ENCODE results near the gene ARHGAP26. TPM values are rescaled to one million over a fixed set of nuclear protein-coding genes. Genes with fewer than 3 reads are reported as not detected.
"Not testable (repeated sequence)": the region's sequence is repeated elsewhere in the genome, so short reads cannot be mapped to it uniquely, and the experiment has no call there.

The ARHGAP26 gene
- total RNA-seq, 4 donors from 2014 or later, result 28.2 to 52.3 (median 37.9) TPM

- no peak for DNase-seq
- H3K4me1 ChIP-seq, result peaks cover 0 to 8% of the 10 kb centered on the region in 2 donors
These were observed 177.2 kb downstream of the ARHGAP26 start for GRCh38 chr5:142947427-142947709.

GRCh38 chr5:142952229-142952628, 182.1 kb downstream of the ARHGAP26 start:
- Histone ChIP-seq H3K4me3 (replicated peaks in 1 of 3) (no peak overlapping the region), H3K9me3 (no peaks in the 10 kb centered on the region), H3K27me3 (no peaks in the 10 kb centered on the region), H3K27ac (no peak overlapping the region), H3K36me3 (no peaks in the 10 kb centered on the region), H3K4me1 (peaks cover 3 to 16% of the 10 kb centered on the region in 2 donors)
- DNase-seq, result no peak
- intact Hi-C loops (cut with DNase I), result no loop called here
- TF ChIP-seq POLR2A (IDR thresholded peaks at IDR 0.05) (no peak), CTCF (IDR thresholded peaks at IDR 0.05) (no peak)
- WGBS, 2 donors, result 95 to 100% methylated on average over 3 of the region's 3 CpGs

More at GRCh38 chr5:142947427-142947709, 177.2 kb downstream of the ARHGAP26 start:
- H3K27ac ChIP-seq, result no peak overlapping the region
- no peaks in the 10 kb centered on the region for H3K9me3 ChIP-seq
- no peak for TF ChIP-seq POLR2A (IDR thresholded peaks at IDR 0.05)
- no peak for TF ChIP-seq CTCF (IDR thresholded peaks at IDR 0.05)
- no peak overlapping the region for H3K4me3 ChIP-seq (replicated peaks in 1 of 3)
- no peaks in the 10 kb centered on the region for H3K36me3 ChIP-seq
- no peaks in the 10 kb centered on the region for H3K27me3 ChIP-seq
- intact Hi-C loops (cut with DNase I), result no loop called here

- peaks cover 9 to 23% of the 10 kb centered on the region in 2 donors for H3K4me1 ChIP-seq
- H3K9me3 ChIP-seq; H3K4me3 ChIP-seq (replicated peaks in 1 of 3); intact Hi-C loops (cut with DNase I); H3K27me3 ChIP-seq; H3K36me3 ChIP-seq; H3K27ac ChIP-seq; DNase-seq: not testable (repeated sequence)
- 100% methylated on average over 3 of the region's 3 CpGs for WGBS, 2 donors
These were observed 182.7 kb downstream of the ARHGAP26 start for GRCh38 chr5:142952871-142953270.

GRCh38 chr5:142954455-142954854, 184.3 kb downstream of the ARHGAP26 start:
- no peak for TF ChIP-seq POLR2A (IDR thresholded peaks at IDR 0.05)
- TF ChIP-seq CTCF (IDR thresholded peaks at IDR 0.05), result no peak
- no peaks in the 10 kb centered on the region for H3K27me3 ChIP-seq
- no peak overlapping the region for H3K27ac ChIP-seq
- intact Hi-C loops (cut with DNase I), result no loop called here
- DNase-seq, result peak in 1 of 2 donors; percentile 22
- H3K4me3 ChIP-seq (replicated peaks in 1 of 3), result no peak overlapping the region
- peaks cover 9 to 27% of the 10 kb centered on the region in 2 donors for H3K4me1 ChIP-seq
- no peaks in the 10 kb centered on the region for H3K36me3 ChIP-seq
- WGBS, 2 donors, result 78 to 85% methylated on average over 2 of the region's 2 CpGs
- no peaks in the 10 kb centered on the region for H3K9me3 ChIP-seq

- H3K27ac ChIP-seq, result no peak overlapping the region
- no peak for DNase-seq
- intact Hi-C loops (cut with DNase I), result no loop called here
- H3K27me3 ChIP-seq, result no peaks in the 10 kb centered on the region
- H3K36me3 ChIP-seq, result no peaks in the 10 kb centered on the region
- H3K9me3 ChIP-seq, result no peaks in the 10 kb centered on the region
- no peak for TF ChIP-seq POLR2A (IDR thresholded peaks at IDR 0.05)
- TF ChIP-seq CTCF (IDR thresholded peaks at IDR 0.05), result no peak
- peaks cover 9 to 25% of the 10 kb centered on the region in 2 donors for H3K4me1 ChIP-seq
- H3K4me3 ChIP-seq (replicated peaks in 1 of 3), result no peak overlapping the region
- 73 to 88% methylated on average over 1 of the region's 1 CpG for WGBS, 2 donors
These were observed 185.5 kb downstream of the ARHGAP26 start for GRCh38 chr5:142955628-142956027.

- no peak for TF ChIP-seq CTCF (IDR thresholded peaks at IDR 0.05)
- no peak for TF ChIP-seq POLR2A (IDR thresholded peaks at IDR 0.05)
- Histone ChIP-seq H3K4me1 (peaks cover 9 to 25% of the 10 kb centered on the region in 2 donors), H3K36me3 (no peaks in the 10 kb centered on the region), H3K27me3 (no peaks in the 10 kb centered on the region), H3K9me3 (no peaks in the 10 kb centered on the region), H3K4me3 (replicated peaks in 1 of 3) (no peak overlapping the region), H3K27ac (peak overlapping the region in 1 of 3 donors; percentile 36)
- 14 to 22% methylated on average over 7 of the region's 7 CpGs for WGBS, 2 donors
- DNase-seq, result peak; percentile 38 to 40
- intact Hi-C loops (cut with DNase I), result no loop called here
These were observed 187.4 kb downstream of the ARHGAP26 start for GRCh38 chr5:142957528-142957927.
